Prostate gland (tissue), 2 donors: ENCODE data around the gene TMEM176A.

Experiments
- CTCF ChIP-seq, 4 experiments: fragments of 200-600 bp in 2 of 4; fragments of 450-650 bp in 2 of 4; sonication (generic) in 2 of 4; IDR thresholded peaks; 1 replicate in 3 of 4; 2 replicates in 1 of 4; pipeline ENCODE4 v1.5.1; 2016 to 2019; ENCODE audit warnings: antibody characterized with exemption in 4 of 4, mild to moderate bottlenecking in 2 of 4, moderate library complexity in 2 of 4
- POLR2A ChIP-seq: fragments of 450-650 bp; IDR thresholded peaks from one replicate; pipeline ENCODE4 v1.6.1; 2016; ENCODE audit warnings: antibody characterized with exemption, mild to moderate bottlenecking
- POLR2AphosphoS5 ChIP-seq: sonication (generic); formaldehyde crosslinking; IDR thresholded peaks from one replicate; pipeline ENCODE4 v1.6.1; 2017; ENCODE audit warnings: antibody characterized with exemption

- TF ChIP-seq POLR2A (no peak), POLR2AphosphoS5 (no peak), CTCF (IDR thresholded peaks at IDR 0.05) (no peak)
Measured at GRCh38 chr7:150818971-150819370, 18.4 kb downstream of the TMEM176A start.
